Measurements from ENCODE around the gene PHF21A. TPM values are rescaled to one million over a fixed set of nuclear protein-coding genes. Genes with fewer than 3 reads are reported as not detected.
"Not testable (repeated sequence)": the region's sequence is repeated elsewhere in the genome, so short reads cannot be mapped to it uniquely, and the experiment has no call there.

The PHF21A gene
- polyA plus RNA-seq, 1 experiment: 29.0 TPM

DNA sequence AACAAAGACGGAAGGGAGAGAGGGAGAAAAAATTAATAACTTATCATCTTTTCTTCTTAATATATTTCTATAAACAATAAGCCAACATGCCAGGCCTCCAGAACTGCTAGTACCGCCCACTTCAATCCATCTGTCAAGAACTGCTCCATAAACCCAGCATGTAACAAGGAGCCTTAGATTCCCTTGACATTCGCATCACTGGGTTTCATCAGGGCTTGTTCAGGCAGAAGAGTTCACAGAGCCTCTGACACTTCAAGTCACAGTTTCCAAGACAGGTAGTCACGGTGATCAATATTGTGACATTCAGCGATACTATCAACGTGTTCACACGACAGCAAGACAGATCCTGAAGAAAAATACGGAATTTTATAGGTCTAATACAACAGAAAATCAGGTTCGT is 137.1 kb downstream of the PHF21A start:
- Histone ChIP-seq H3K4me3 (ENCODE audit: low read depth, low read length) (no peak overlapping the region), H3K9me3 (ENCODE audit: control insufficient read depth, insufficient read depth, low read length) (no peaks in the 10 kb centered on the region), H3K27ac (ENCODE audit: low read depth, low read length) (no peak overlapping the region), H3K27me3 (ENCODE audit: control insufficient read depth, insufficient read depth, low read length) (no peaks in the 10 kb centered on the region)
- no peak for DNase-seq (ENCODE audit: low read depth, low spot score)
- TF ChIP-seq, protein P1, sequence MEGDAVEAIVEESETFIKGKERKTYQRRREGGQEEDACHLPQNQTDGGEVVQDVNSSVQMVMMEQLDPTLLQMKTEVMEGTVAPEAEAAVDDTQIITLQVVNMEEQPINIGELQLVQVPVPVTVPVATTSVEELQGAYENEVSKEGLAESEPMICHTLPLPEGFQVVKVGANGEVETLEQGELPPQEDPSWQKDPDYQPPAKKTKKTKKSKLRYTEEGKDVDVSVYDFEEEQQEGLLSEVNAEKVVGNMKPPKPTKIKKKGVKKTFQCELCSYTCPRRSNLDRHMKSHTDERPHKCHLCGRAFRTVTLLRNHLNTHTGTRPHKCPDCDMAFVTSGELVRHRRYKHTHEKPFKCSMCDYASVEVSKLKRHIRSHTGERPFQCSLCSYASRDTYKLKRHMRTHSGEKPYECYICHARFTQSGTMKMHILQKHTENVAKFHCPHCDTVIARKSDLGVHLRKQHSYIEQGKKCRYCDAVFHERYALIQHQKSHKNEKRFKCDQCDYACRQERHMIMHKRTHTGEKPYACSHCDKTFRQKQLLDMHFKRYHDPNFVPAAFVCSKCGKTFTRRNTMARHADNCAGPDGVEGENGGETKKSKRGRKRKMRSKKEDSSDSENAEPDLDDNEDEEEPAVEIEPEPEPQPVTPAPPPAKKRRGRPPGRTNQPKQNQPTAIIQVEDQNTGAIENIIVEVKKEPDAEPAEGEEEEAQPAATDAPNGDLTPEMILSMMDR (IDR thresholded peaks at IDR 0.05; ENCODE audit: low read depth, low read length): no peak
- POLR2A ChIA-PET: interaction anchor here (1.7 kb wide), 1 partner anchor 17 kb away, joined by 4 read pairs; no protein-coding TSS in a partner anchor
- CTCF ChIA-PET: interaction anchor here (1.1 to 4.7 kb wide), 4 partner anchors 10 to 22 kb away, joined by 3 to 35 read pairs (median 5); no protein-coding TSS in a partner anchor

DNA sequence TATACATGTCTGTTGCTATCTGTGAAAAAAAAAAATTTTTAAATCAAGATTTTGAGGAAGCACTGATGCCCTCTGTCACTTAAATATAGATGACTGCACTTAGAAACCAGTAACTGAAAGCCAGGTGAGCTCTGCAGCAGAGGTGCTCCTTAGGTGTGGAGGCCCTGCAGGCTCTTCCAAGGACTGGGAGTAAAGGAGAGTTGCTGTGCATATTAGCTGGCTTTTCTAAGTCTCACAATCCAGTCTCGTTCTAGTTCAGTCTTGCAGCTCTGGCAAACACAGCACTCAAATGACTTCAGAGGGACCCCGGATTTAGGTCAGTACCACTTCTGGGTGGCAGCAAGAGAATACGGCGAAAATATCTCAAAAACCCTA is 137.8 kb downstream of the PHF21A start:
- no peak for DNase-seq (ENCODE audit: low read depth, low spot score)
- TF ChIP-seq, protein P1 (IDR thresholded peaks at IDR 0.05; ENCODE audit: low read depth, low read length): no peak
- Histone ChIP-seq H3K9me3 (ENCODE audit: control insufficient read depth, insufficient read depth, low read length) (no peaks in the 10 kb centered on the region), H3K27me3 (ENCODE audit: control insufficient read depth, insufficient read depth, low read length) (no peaks in the 10 kb centered on the region), H3K27ac (ENCODE audit: low read depth, low read length) (peak overlapping the region; percentile 65), H3K4me3 (ENCODE audit: low read depth, low read length) (no peak overlapping the region)
- ChIA-PET POLR2A (interaction anchor here (1.3 to 1.7 kb wide), 2 partner anchors 12 to 18 kb away, joined by 4 read pairs; no protein-coding TSS in a partner anchor), CTCF (interaction anchor here (1.1 to 4.7 kb wide), 4 partner anchors 11 to 23 kb away, joined by 3 to 35 read pairs (median 5); no protein-coding TSS in a partner anchor)

DNA sequence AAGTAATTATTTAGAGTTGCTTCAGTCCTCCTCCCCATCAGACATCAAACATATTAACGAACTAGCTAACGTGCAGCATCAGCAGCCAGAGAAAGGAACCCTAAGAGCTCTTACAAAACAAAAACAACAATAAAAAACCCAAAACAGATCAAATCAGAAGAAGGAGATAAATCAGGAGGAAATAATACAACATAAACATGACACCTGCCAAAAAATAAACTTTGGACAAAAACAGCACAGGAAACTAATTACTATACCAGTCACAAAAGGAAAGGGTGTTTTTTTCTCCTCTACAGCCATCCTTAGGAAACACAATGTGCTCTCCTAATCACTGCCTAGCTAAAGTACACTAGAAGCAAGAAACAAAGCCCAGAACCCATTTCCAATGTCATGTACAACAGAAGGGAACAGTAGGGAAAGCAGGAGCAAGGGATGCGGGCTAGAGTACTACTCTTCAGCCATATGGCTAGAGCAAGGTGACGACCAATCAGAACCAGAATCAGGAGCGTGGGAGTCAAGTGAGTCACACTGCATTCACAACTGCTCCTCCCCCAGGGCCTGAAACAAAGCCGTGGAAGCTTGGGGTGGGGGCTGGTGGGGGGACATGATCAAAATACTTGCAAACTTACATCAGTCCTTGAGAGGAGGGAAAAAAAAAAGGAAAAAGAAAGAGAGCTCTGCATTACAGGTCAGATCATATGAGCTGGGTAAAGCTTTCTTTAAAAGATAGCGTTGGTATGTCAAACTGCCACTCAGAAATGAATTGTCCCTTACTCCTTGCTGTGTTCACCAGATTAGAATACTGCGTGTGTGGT is 138.4 kb downstream of the PHF21A start:
- TF ChIP-seq, protein P1 (IDR thresholded peaks at IDR 0.05; ENCODE audit: low read depth, low read length): no peak
- Histone ChIP-seq H3K27ac (ENCODE audit: low read depth, low read length) (peak overlapping the region; percentile 41), H3K27me3 (ENCODE audit: control insufficient read depth, insufficient read depth, low read length) (no peaks in the 10 kb centered on the region), H3K9me3 (ENCODE audit: control insufficient read depth, insufficient read depth, low read length) (no peaks in the 10 kb centered on the region), H3K4me3 (ENCODE audit: low read depth, low read length) (no peak overlapping the region)
- POLR2A ChIA-PET: interaction anchor here (1.3 to 1.7 kb wide), 2 partner anchors 13 to 19 kb away, joined by 4 read pairs; no protein-coding TSS in a partner anchor
- CTCF ChIA-PET: interaction anchor here (0.6 to 4.7 kb wide), 6 partner anchors 11 to 314 kb away, joined by 3 to 35 read pairs (median 4); no protein-coding TSS in a partner anchor
- DNase-seq (ENCODE audit: low read depth, low spot score): peak; percentile 72

DNA sequence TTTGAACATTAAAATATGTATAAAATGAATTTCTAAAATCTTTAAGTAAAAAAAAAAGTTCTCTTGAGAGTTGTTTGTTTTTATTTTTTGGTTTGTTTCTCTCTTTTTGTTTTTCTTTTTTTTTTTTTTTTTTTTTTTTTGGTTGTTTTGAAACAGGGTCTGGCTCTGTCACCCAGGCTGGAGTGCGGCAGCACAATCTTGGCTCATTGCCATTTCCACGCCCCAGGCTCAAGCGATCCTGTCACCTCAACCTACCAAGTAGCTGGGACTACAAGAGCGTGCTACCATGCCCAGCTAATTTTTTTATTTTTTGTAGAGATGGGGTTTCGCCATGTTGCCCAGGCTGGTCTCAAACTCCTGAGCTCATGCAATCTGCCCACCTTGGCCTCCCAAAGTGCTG is 139.4 kb downstream of the PHF21A start:
- H3K27ac ChIP-seq (ENCODE audit: low read depth, low read length); DNase-seq (ENCODE audit: low read depth, low spot score); POLR2A ChIA-PET; H3K27me3 ChIP-seq (ENCODE audit: control insufficient read depth, insufficient read depth, low read length); H3K9me3 ChIP-seq (ENCODE audit: control insufficient read depth, insufficient read depth, low read length); H3K4me3 ChIP-seq (ENCODE audit: low read depth, low read length): not testable (repeated sequence)
- CTCF ChIA-PET: interaction anchor here (0.7 to 4.7 kb wide), 3 partner anchors 12 to 22 kb away, joined by 4 to 35 read pairs (median 7); no protein-coding TSS in a partner anchor

DNA sequence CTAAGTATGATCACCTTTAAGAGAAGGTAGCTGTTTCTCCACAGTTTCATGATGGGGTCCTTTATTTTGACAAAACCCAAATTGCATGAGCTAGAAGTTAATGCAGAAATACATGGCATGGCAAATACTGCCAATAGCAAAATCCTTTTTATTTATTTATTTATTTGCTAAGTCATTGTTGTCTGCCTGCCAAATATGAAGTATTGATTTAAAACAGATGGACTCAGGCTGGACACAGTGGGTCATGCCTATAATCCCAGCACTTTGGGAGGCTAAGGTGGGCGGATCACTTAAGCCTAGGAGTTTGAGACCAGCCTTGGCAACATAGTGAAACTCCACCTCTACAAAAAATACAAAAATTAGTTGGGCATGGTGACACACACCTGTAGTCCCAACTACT is 146.4 kb downstream of the PHF21A start:
- no peak for DNase-seq (ENCODE audit: low read depth, low spot score)
- Histone ChIP-seq H3K9me3 (ENCODE audit: control insufficient read depth, insufficient read depth, low read length) (no peaks in the 10 kb centered on the region), H3K4me3 (ENCODE audit: low read depth, low read length) (no peak overlapping the region), H3K27ac (ENCODE audit: low read depth, low read length) (no peak overlapping the region), H3K27me3 (ENCODE audit: control insufficient read depth, insufficient read depth, low read length) (no peaks in the 10 kb centered on the region)
- ChIA-PET POLR2A (no interaction called here), CTCF (interaction anchor here (1.0 to 1.7 kb wide), 2 partner anchors 10 to 32 kb away, joined by 4 to 18 read pairs; no protein-coding TSS in a partner anchor)
- TF ChIP-seq, protein P1 (IDR thresholded peaks at IDR 0.05; ENCODE audit: low read depth, low read length): no peak
